ENCODE data around the gene ATXN2L. TPM values are rescaled to one million over a fixed set of nuclear protein-coding genes. Genes with fewer than 3 reads are reported as not detected.

The ATXN2L gene
- total and polyA plus RNA-seq, 2 of the 13 experiments (the other 11 are each of a cell fraction or from before 2014, with no cell fraction given), result 40.8 to 55.1 TPM

DNA sequence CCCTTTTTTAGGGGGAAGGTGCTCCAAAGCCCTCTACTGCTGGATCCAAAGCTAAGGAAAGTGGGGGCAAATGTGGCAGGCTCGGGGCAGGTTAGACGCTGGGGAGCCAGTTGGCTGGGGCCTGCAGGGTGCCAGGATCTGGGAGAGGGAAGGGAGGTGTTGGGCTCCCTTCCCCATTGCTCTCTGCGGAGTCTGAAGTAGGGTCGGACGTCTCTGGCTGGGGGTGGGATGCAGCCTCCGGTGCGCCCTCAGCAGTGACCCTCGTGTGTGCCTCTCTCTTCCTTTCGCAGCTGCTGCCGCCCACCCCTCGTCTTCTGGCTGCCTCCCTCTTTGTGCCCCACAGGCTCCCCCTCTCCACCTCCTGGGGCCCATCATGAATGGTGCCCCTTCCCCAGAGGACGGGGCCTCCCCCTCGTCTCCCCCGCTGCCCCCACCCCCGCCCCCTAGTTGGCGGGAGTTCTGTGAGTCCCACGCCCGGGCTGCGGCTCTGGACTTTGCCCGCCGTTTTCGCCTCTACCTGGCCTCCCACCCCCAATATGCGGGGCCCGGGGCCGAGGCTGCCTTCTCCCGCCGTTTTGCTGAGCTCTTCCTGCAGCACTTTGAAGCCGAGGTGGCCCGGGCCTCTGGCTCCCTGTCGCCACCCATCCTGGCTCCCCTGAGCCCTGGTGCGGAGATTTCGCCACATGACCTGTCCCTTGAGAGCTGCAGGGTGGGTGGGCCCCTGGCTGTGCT is 43.1 kb downstream of the ATXN2L start:
- H3K9ac ChIP-seq (ENCODE audit: insufficient read depth, low read depth, low read length), result peak overlapping the region; percentile 100
- H3K4me3 ChIP-seq (replicated peaks in 1 of 3; ENCODE audit: insufficient read depth in 1 of 3, low read depth in 2 of 3, low read length in 3 of 3), result peak overlapping the region; percentile 85 to 98 (median 95)
- no peak overlapping the region for H2AFZ ChIP-seq (ENCODE audit: low read length)
- no peaks in the 10 kb centered on the region; a peak in 1 of 5 replicates for H3K27me3 ChIP-seq (ENCODE audit: control insufficient read depth in 1 of 2, insufficient read depth in 2 of 2, low read length in 2 of 2)
- FAIRE-seq, result no peak
- H3K9me3 ChIP-seq (ENCODE audit: low read length), result no peaks in the 10 kb centered on the region
- peaks cover 36% of the 10 kb centered on the region for H3K4me1 ChIP-seq (ENCODE audit: insufficient read depth, low read length)
- CTCF ChIA-PET (ENCODE audit: low intra/inter-chr PET ratio, low total read pairs), result no interaction called here
- peak overlapping the region; percentile 96 for H3K4me2 ChIP-seq (ENCODE audit: low read depth, low read length)
- POLR2A ChIA-PET, result interaction anchor here (0.6 to 6.9 kb wide), 14 partner anchors 8 to 85 kb away, joined by 3 to 104 read pairs (median 14); partner anchors contain the start of genes ATXN2L, NFATC2IP, RABEP2 and TUFM
- H3K27ac ChIP-seq (ENCODE audit: extremely low read length, insufficient read depth, low read length), result peak overlapping the region; percentile 99
- DNase-seq (ENCODE audit: low spot score), result peak; percentile 51
- BruUV-seq (replicated peaks), result no TSS peak
- intact Hi-C loops (cut with micrococcal nuclease; ENCODE audit: unreplicated experiment) (no loop called here), in situ Hi-C loops (cut with HindIII; ENCODE audit: extremely low pct_ligation_motif_present, low pct_unique_long_range_greater_than_20kb) (loop anchor here (5.0 kb wide), 1 partner anchor 71 kb away; no protein-coding TSS in a partner anchor)
- peaks cover 32% of the 10 kb centered on the region for H3K79me2 ChIP-seq (ENCODE audit: insufficient read depth, low read length)
- WGBS (ENCODE audit: low lambda C conversion rate), result 26% methylated on average over 30 of the region's 32 CpGs
- no peaks in the 10 kb centered on the region for H4K20me1 ChIP-seq (ENCODE audit: insufficient read depth, low read length)
- peak; percentile 5; the same call in 2 of the 3 replicates for ATAC-seq
- peaks cover 26 to 35% of the 10 kb centered on the region in 2 experiments for H3K36me3 ChIP-seq (replicated peaks in 1 of 2; ENCODE audit: control insufficient read depth in 1 of 2, insufficient read depth in 2 of 2, low read length in 2 of 2)
- TF ChIP-seq ZNF768 (CRISPR knock-in tag; IDR thresholded peaks at IDR 0.05), result peak; percentile 31; the same call in 1 of the 2 replicates
- TF ChIP-seq, protein P1, sequence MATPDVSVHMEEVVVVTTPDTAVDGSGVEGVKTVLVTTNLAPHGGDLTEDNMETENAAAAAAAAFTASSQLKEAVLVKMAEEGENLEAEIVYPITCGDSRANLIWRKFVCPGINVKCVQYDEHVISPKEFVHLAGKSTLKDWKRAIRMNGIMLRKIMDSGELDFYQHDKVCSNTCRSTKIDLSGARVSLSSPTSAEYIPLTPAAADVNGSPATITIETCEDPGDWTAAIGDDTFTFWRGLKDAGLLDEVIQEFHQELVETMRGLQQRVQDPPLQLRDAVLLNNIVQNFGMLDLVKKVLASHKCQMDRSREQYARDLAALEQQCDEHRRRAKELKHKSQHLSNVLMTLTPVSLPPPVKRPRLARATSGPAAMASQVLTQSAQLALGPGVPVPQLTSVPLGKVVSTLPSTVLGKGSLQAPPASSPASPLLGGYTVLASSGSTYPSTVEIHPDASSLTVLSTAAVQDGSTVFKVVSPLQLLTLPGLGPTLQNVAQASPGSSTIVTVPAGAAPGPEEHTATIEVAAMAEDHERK (CRISPR knock-in tag; IDR thresholded peaks at IDR 0.05; ENCODE audit: low read depth), result no peak
- TF ChIP-seq, protein P2, sequence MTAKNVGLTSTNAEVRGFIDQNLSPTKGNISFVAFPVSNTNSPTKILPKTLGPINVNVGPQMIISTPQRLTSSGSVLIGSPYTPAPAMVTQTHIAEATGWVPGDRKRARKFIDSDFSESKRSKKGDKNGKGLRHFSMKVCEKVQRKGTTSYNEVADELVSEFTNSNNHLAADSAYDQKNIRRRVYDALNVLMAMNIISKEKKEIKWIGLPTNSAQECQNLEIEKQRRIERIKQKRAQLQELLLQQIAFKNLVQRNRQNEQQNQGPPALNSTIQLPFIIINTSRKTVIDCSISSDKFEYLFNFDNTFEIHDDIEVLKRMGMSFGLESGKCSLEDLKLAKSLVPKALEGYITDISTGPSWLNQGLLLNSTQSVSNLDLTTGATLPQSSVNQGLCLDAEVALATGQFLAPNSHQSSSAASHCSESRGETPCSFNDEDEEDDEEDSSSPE (CRISPR knock-in tag; IDR thresholded peaks at IDR 0.05), result peak; percentile 95
- no peak for TF ChIP-seq ZNF530 (CRISPR knock-in tag; IDR thresholded peaks at IDR 0.05; ENCODE audit: low read depth)
- no peak for TF ChIP-seq FOXA1 (IDR thresholded peaks at IDR 0.05)
- TF ChIP-seq FOXA1 (CRISPR knock-in tag; IDR thresholded peaks at IDR 0.05), result no peak
- no peak for TF ChIP-seq ZNF615 (CRISPR knock-in tag; IDR thresholded peaks at IDR 0.05; ENCODE audit: borderline replicate concordance)
- no peak for TF ChIP-seq ZSCAN9 (CRISPR knock-in tag; IDR thresholded peaks at IDR 0.05; ENCODE audit: borderline replicate concordance)
- 0 out of 2 replicates have a peak, but pooled peaks have one; percentile 59 for TF ChIP-seq ARNT2 (CRISPR knock-in tag; IDR thresholded peaks at IDR 0.05; ENCODE audit: low read depth)
- peak; percentile 16; the same call in 1 of the 2 replicates for TF ChIP-seq ETV5 (CRISPR knock-in tag; IDR thresholded peaks at IDR 0.05; ENCODE audit: borderline replicate concordance)
- TF ChIP-seq HDAC2 (CRISPR knock-in tag; IDR thresholded peaks at IDR 0.05), result peak; percentile 46; the same call in 1 of the 2 replicates
- peak; percentile 94 for TF ChIP-seq ZNF572 (CRISPR knock-in tag; IDR thresholded peaks at IDR 0.05)
- TF ChIP-seq PHF8 (CRISPR knock-in tag; IDR thresholded peaks at IDR 0.05), result peak; percentile 4; the same call in 1 of the 2 replicates
- peak; percentile 28; the same call in 1 of the 2 replicates for TF ChIP-seq TAF1 (CRISPR knock-in tag; IDR thresholded peaks at IDR 0.05)
- TF ChIP-seq ZNF234 (CRISPR knock-in tag; conservative IDR thresholded peaks at IDR 0.05), result 0 out of 2 replicates have a peak, but pooled peaks have one; percentile 42
- TF ChIP-seq, protein P3, sequence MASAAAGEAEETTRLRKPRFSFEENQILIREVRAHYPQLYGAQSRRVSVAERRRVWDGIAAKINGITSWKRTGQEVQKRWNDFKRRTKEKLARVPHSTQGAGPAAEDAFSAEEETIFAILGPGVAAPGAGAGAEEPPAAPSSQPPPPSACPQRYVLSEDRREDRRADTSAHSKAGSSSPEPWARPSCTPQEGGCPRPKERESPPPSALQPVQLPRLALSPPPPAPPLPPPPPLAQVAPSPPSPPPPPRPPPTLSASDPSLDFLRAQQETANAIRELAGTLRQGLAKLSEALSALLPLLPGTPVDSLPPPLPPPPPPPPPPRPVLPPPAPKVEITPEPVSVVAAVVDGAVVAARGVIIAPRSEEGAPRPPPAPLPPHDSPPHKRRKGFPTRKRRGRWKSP (CRISPR knock-in tag; IDR thresholded peaks at IDR 0.05), result no peak; the same call in 1 of the 2 replicates
- TF ChIP-seq, protein P4, sequence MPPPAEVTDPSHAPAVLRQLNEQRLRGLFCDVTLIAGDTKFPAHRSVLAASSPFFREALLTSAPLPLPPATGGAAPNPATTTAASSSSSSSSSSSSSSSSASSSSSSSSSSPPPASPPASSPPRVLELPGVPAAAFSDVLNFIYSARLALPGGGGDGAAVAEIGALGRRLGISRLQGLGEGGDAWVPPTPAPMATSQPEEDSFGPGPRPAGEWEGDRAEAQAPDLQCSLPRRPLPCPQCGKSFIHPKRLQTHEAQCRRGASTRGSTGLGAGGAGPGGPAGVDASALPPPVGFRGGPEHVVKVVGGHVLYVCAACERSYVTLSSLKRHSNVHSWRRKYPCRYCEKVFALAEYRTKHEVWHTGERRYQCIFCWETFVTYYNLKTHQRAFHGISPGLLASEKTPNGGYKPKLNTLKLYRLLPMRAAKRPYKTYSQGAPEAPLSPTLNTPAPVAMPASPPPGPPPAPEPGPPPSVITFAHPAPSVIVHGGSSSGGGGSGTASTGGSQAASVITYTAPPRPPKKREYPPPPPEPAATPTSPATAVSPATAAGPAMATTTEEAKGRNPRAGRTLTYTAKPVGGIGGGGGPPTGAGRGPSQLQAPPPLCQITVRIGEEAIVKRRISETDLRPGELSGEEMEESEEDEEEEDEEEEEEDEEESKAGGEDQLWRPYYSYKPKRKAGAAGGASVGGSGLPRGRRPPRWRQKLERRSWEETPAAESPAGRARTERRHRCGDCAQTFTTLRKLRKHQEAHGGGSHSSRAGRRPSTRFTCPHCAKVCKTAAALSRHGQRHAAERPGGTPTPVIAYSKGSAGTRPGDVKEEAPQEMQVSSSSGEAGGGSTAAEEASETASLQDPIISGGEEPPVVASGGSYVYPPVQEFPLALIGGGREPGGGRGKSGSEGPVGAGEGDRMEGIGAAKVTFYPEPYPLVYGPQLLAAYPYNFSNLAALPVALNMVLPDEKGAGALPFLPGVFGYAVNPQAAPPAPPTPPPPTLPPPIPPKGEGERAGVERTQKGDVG (CRISPR knock-in tag; IDR thresholded peaks at IDR 0.05; ENCODE audit: borderline replicate concordance), result 0 out of 2 replicates have a peak, but pooled peaks have one; percentile 18
